ENCODE data around the gene GFY. TPM values are rescaled to one million over a fixed set of nuclear protein-coding genes. Genes with fewer than 3 reads are reported as not detected.

GFY gene
- polyA plus RNA-seq, 3 donors = not detected

- H3K27ac ChIP-seq (ENCODE audit: low read depth in 1 of 2, low read length in 2 of 2) = no peak overlapping the region
- H4K20me1 ChIP-seq (ENCODE audit: insufficient read depth, low read length) = peaks cover 4% of the 10 kb centered on the region
- no peaks in the 10 kb centered on the region for H3K4me1 ChIP-seq (ENCODE audit: control insufficient read depth in 1 of 2, insufficient read depth in 2 of 2, low read length in 2 of 2)
- no peak for DNase-seq
- H3K36me3 Mint-ChIP-seq = peaks cover 31 to 66% of the 10 kb centered on the region in 2 donors
- peaks cover 0 to 2% (median 0%) of the 10 kb centered on the region in 3 donors for H3K27me3 Mint-ChIP-seq (ENCODE audit: low read depth in 3 of 3)
- no peaks in the 10 kb centered on the region for H3K9me3 ChIP-seq (replicated peaks in 1 of 2; ENCODE audit: control insufficient read depth in 1 of 2, insufficient read depth in 1 of 2, low read length in 2 of 2)
- H3K4me2 ChIP-seq (replicated peaks; ENCODE audit: extremely low read depth, low read length, poor library complexity, severe bottlenecking) = no peak overlapping the region
- no peaks in the 10 kb centered on the region for H3K4me1 Mint-ChIP-seq
- no peaks in the 10 kb centered on the region for H3K79me2 ChIP-seq (ENCODE audit: insufficient read depth, low read length)
- no peak overlapping the region for H3K9ac ChIP-seq (ENCODE audit: insufficient read depth, low read length, poor library complexity, severe bottlenecking)
- TF ChIP-seq CTCF (IDR thresholded peaks at IDR 0.05) = no peak
- no peak overlapping the region for H3K27ac Mint-ChIP-seq
- H2AFZ ChIP-seq (ENCODE audit: insufficient read depth, low read depth, low read length, poor library complexity, severe bottlenecking) = no peak overlapping the region
- H3K27me3 ChIP-seq (ENCODE audit: control insufficient read depth in 2 of 2, insufficient read depth in 2 of 2, low read length in 2 of 2) = no peaks in the 10 kb centered on the region
- H3K36me3 ChIP-seq (replicated peaks in 1 of 2; ENCODE audit: control insufficient read depth in 1 of 2, insufficient read depth in 2 of 2, low read length in 2 of 2) = peaks cover 47 to 49% of the 10 kb centered on the region in 2 donors
- WGBS (ENCODE audit: insufficient coverage) = 97% methylated on average over 23 of the region's 37 CpGs
- H3K4me3 Mint-ChIP-seq = no peak overlapping the region
- H3K9me3 Mint-ChIP-seq = no peaks in the 10 kb centered on the region
- no peak overlapping the region for H3K4me3 ChIP-seq (replicated peaks in 1 of 3; ENCODE audit: low read depth in 2 of 3, low read length in 3 of 3)
- intact Hi-C loops (cut with micrococcal nuclease) = no loop called here
These were observed 36.5 kb downstream of the GFY start for GRCh38 chr19:49461656-49462055.

GRCh38 chr19:49462492-49462891 lies 37.3 kb downstream of the GFY start:
- no peak overlapping the region for H3K27ac Mint-ChIP-seq
- H3K27me3 Mint-ChIP-seq (ENCODE audit: low read depth in 3 of 3) = no peaks in the 10 kb centered on the region
- Histone ChIP-seq H3K9ac (ENCODE audit: insufficient read depth, low read length, poor library complexity, severe bottlenecking) (no peak overlapping the region), H2AFZ (ENCODE audit: insufficient read depth, low read depth, low read length, poor library complexity, severe bottlenecking) (no peak overlapping the region), H3K4me2 (replicated peaks; ENCODE audit: extremely low read depth, low read length, poor library complexity, severe bottlenecking) (no peak overlapping the region), H3K4me1 (ENCODE audit: control insufficient read depth in 1 of 2, insufficient read depth in 2 of 2, low read length in 2 of 2) (no peaks in the 10 kb centered on the region), H3K27ac (ENCODE audit: low read depth in 1 of 2, low read length in 2 of 2) (no peak overlapping the region), H3K4me3 (replicated peaks in 1 of 3; ENCODE audit: low read depth in 2 of 3, low read length in 3 of 3) (no peak overlapping the region), H4K20me1 (ENCODE audit: insufficient read depth, low read length) (peaks cover 4% of the 10 kb centered on the region), H3K36me3 (replicated peaks in 1 of 2; ENCODE audit: control insufficient read depth in 1 of 2, insufficient read depth in 2 of 2, low read length in 2 of 2) (peaks cover 47 to 51% of the 10 kb centered on the region in 2 donors), H3K9me3 (replicated peaks in 1 of 2; ENCODE audit: control insufficient read depth in 1 of 2, insufficient read depth in 1 of 2, low read length in 2 of 2) (no peaks in the 10 kb centered on the region), H3K79me2 (ENCODE audit: insufficient read depth, low read length) (no peaks in the 10 kb centered on the region), H3K27me3 (ENCODE audit: control insufficient read depth in 2 of 2, insufficient read depth in 2 of 2, low read length in 2 of 2) (no peaks in the 10 kb centered on the region)
- no peaks in the 10 kb centered on the region for H3K9me3 Mint-ChIP-seq
- intact Hi-C loops (cut with micrococcal nuclease) = no loop called here
- no peak for DNase-seq
- 98% methylated on average over 10 of the region's 12 CpGs for WGBS (ENCODE audit: insufficient coverage)
- H3K4me1 Mint-ChIP-seq = no peaks in the 10 kb centered on the region
- TF ChIP-seq CTCF (IDR thresholded peaks at IDR 0.05) = no peak
- peaks cover 31 to 66% of the 10 kb centered on the region in 2 donors for H3K36me3 Mint-ChIP-seq
- no peak overlapping the region for H3K4me3 Mint-ChIP-seq

All from CD14-positive monocyte (primary cell).